ENCODE measurements around the gene DSG4.

Gene DSG4

GRCh38 chr18:31407649-31408048 is 31.1 kb downstream of the DSG4 start:
- DNase-seq (ENCODE audit: low read depth): no peak

DNA sequence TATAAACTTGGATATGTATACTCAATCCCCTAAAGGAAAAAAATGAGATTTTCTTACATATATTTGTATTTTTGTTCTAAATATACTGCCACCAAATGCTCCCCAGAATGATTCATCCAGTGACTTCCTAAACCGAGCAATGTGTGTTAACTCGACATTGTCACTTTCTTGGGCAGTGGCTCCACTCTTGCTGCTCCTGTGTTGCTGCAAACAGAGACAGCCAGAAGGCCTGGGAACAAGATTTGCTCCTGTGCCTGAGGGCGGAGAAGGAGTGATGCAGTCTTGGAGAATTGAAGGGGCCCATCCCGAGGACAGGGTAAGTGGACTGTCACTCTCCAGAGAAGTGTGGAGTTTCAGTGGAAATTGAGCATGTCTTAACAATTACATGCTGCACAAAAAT is 32.7 kb downstream of the DSG4 start:
- no peak for DNase-seq (ENCODE audit: low read depth)

DNA sequence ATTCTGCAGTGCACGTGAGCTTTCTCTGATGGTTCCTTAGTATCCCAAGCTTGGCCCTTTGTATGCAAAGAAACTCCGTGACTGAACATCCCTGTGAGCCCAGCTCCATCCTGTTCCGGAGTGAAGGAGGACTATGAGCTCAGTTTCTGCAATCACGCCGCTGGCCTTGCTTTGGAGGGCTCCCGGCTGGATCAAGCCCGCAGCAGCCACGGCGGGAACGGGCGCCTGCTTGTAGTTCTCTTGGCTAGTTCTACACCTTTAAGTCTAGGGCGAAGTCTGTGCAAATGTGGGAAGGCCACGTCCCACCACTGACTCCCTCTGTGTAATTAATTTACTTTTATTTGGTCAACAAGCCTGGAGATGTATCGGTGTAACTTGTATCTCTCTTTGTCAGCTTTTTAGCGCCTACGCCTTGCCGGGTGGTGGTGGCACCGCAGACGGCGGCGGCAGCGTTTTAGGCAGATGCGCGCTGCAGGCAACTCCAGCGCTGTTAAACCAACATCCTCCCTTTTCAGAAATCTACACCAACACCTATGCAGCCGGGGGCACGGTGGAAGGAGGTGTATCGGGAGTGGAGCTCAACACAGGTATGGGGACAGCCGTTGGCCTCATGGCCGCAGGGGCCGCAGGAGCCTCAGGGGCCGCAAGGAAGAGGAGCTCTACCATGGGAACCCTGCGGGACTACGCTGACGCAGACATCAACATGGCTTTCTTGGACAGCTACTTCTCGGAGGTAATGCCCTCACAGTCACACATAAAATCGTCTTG is 34.3 kb downstream of the DSG4 start:
- no peak for DNase-seq (ENCODE audit: low read depth)

DNA sequence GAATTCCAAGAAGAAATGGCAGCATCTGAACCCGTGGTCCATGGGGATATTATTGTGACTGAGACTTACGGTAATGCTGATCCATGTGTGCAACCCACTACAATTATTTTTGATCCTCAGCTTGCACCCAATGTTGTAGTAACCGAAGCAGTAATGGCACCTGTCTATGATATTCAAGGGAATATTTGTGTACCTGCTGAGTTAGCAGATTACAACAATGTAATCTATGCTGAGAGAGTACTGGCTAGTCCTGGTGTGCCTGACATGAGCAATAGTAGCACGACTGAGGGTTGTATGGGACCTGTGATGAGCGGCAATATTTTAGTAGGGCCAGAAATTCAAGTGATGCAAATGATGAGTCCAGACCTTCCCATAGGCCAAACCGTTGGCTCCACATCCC is 36.6 kb downstream of the DSG4 start:
- no peak for DNase-seq (ENCODE audit: low read depth)

- DNase-seq (ENCODE audit: low read depth): no peak
Observed at GRCh38 chr18:31417850-31418249, 41.3 kb downstream of the DSG4 start.

DNA sequence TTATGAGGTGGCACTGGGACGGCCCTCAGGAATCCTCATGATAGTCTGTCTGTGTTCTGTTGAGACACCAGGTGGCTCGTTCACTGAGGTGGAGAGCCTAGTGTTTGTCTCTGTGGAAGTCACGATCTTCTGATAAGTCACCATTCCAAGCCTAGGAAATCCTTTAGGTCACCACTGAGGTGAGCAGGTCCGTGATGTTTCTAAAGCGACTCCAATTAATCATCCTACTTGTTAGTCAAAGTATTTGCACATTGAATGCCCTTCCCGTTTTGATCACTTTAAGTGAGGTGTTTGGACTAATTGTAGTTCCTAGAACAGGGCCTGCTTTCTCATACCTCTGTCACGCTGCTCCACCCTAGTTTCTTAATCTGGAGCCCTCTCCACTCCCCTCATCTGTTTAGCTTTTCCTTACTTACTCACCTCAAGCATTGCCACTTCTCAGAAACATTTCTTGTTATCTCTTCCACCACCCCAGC is 42.9 kb downstream of the DSG4 start:
- DNase-seq (ENCODE audit: low read depth): no peak

DNA sequence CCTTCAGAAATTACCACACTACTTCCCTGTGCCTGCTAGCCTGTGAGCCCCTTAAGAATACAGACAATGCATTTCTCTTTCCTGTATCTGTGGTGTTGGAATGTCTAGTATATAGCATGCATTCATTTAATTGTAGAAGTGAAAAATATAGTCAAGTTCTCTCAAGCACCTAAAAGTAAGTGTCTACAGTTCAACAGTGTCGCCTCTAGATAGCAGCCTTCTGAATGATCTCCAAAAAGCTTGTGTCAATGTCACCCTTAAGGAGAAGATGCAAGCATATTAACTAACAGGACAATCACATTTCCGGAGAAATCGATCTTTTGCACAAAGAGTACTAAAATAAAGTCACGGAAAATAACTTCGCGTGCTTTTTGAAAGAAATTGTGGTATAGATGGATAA is 43.5 kb downstream of the DSG4 start:
- DNase-seq (ENCODE audit: low read depth): no peak

- no peak for DNase-seq (ENCODE audit: low read depth)
Observed at GRCh38 chr18:31420524-31420923, 43.9 kb downstream of the DSG4 start.

DNA sequence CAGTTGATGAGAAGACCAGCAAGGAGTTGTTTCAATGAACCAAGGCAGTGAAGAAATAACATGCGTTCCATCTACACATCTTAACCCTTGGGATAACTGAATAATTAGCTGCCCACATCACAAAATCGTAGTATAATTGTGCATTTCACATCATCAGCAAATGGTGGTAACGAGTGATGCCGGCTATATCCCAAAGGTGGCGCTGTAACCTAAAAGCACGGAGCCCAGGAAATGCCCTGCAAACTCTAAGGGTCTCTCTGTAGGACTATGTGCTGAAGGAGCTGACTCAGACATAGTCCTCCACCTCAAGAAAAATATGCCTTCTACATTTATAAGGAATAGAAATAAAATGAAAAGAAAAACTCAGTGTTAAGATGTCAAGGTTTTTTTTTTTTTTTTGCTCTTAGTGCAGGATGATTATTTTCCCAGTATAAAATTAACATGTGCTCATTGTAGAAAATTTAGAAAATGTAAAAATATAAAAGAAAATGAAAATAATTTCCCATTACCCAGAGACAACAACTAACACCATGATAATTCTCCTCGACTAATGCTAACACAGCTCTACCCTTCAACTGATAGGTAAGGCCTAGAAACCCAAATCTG is 47.9 kb downstream of the DSG4 start:
- DNase-seq (ENCODE audit: low read depth): no peak

- no peak for DNase-seq (ENCODE audit: low read depth)
Observed at GRCh38 chr18:31426021-31426420, 49.4 kb downstream of the DSG4 start.

GRCh38 chr18:31426871-31427406 is 50.4 kb downstream of the DSG4 start:
- DNase-seq (ENCODE audit: low read depth): no peak

- DNase-seq (ENCODE audit: low read depth): no peak
Observed at GRCh38 chr18:31428211-31428610, 51.6 kb downstream of the DSG4 start.

DNA sequence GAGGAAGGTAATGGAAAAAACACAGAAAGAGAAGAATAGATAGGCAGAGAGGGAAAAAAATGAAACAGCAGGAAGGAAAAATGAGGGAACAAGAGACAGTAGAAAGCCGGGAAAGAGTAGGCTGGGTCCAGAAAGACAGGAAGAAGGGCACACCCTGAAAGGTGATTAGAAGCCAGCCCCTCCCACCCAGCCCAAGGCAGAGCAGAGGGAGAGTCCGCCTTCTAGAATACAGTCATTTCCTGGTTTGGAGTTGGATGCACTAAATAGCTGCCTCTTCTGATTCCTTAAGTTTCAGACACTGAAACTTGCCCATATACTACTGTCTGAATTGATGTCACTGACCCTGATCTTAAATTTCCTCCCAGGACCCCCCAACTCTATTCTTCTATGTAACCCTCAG is 53.0 kb downstream of the DSG4 start:
- no peak for DNase-seq (ENCODE audit: low read depth)

DNA sequence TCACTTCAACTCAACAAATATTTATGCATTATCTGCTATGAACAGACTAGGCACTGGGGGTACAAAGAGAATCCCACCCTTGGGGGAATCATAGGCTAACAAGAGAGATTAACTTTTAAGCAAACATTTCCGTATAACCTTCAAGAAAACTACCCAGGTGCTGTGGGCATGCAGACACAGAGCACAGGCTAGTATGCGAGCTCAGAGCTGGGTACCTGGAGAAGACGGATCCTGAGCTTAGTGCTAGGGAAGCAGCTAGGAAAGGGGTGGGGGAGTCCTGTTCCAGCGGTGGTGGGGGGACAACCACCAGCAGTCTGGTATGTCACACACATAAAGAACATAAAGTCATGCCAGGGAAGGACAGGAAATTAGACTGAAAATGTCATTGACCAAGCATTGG is 53.5 kb downstream of the DSG4 start:
- DNase-seq (ENCODE audit: low read depth): no peak

GRCh38 chr18:31430554-31430953 is 54.0 kb downstream of the DSG4 start:
- DNase-seq (ENCODE audit: low read depth): no peak

DNA sequence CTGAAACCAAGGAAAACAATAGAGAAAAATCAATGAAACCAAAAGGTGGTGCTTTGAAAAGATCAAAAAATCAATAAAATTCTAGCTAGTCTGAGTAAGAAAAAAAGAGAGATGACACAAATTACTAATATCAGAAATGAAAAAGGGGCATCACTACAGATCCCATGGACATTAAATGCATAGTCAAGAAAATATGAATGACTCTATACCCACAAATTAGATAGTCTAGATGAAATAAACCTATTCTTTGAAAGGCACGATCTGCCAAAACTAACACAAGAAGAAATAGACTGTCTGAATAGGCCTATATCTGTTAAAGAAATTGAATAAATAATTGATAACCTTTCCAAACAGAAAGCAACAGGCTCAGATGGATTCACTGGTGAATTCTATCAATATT is 55.7 kb downstream of the DSG4 start:
- DNase-seq (ENCODE audit: low read depth): no peak

GRCh38 chr18:31436825-31437224 is 60.2 kb downstream of the DSG4 start:
- DNase-seq (ENCODE audit: low read depth): no peak

GRCh38 chr18:31438402-31438801 is 61.8 kb downstream of the DSG4 start:
- DNase-seq (ENCODE audit: low read depth): no peak

DNA sequence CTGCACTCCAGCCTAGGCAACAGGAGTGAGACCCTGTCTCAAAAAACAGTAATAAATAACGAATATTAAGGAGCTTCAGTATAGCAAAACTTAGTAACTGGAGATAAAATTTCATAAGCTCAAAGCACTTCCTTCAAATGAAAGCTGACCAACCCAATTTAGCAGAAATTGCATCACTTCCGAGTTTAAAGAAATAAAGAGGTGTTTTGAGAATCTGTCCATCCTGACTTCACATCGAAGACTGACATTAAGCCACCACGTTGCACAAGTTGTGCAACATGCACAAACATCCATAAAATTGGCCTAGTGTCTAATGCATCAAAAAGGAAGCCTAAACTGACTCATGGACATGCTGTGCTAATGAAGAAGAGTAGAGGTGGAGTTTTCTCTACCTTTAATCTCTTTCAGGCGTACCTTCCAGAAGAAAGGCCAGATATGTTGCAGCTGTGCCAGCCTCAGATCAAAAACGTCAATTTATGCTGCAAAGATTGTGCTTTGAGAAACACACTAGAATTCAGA is 63.3 kb downstream of the DSG4 start:
- no peak for DNase-seq (ENCODE audit: low read depth)

- DNase-seq (ENCODE audit: low read depth): no peak
Observed at GRCh38 chr18:31440787-31441186, 64.2 kb downstream of the DSG4 start.

DNA sequence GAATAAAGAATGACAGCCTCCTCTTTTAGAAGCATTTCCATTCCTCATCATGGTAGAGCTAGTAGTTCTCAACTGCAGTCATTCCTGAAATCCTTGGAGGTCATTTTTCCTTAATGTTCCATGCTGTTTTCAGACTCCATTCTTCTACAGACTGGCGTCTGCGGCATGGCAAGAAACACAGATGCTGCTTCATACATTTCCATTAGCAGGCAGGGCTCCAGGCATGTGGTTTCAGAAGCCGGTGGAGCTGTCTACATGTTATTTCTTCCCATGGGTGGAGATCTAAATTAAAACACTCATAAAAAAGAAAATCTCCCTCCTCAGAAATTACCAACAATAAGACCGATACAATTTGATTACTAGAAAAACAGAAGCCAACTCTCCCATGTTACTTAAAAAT is 64.9 kb downstream of the DSG4 start:
- no peak for DNase-seq (ENCODE audit: low read depth)

- no peak for DNase-seq (ENCODE audit: low read depth)
Observed at GRCh38 chr18:31444142-31444541, 67.6 kb downstream of the DSG4 start.

DNA sequence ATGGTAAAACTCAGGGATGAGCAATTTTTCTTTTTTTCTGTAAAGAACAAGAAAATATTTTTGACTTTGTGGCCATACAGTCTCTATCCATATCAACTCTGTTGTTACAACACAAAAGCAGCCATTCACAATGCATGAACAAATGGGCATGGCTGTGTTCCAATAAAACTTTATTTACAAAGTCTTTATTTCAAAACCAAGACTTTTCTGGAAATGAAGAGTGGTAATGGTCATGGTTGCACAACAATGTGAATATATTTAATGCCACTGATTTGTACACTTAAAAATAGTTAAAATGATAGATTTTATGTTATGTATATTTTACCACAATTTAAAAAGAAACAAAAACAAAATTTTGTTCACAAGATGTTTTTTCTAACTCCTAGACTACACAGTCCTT is 69.3 kb downstream of the DSG4 start:
- DNase-seq (ENCODE audit: low read depth): no peak

All from CMK (cell line).